Measurements from ENCODE around the gene SLC39A11.

SLC39A11 gene

DNA sequence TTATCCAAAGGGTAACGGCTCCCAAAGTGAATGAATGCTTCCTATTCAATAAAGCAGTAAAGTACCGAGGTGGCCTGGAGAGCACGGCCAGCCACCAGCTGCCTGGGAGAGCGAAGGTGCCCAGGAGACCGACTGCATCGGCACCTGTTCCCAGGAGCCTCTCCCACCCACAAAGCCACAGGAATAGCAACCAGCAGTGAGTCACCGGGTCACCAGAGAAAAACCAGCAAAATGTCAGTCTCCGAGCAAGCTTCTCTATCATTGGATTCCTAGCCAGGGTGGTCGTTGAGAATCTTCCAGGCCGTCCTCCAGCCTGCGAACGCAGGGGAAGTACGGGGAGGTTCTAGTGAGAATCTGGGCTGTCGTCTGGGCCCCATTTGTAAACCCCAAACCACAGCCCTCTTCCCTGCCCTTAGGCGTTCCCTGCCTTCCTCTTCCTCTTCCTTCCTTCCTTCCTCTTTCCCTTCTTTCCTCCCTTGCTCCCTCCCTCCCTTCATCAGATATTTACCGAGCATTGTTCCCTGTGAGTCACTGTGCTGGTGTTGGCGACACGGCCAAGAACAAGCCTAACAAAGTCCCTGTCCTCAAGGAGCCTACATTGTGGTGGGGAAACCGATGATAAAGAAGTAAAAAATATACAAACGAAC, 114.6 kb downstream of the SLC39A11 start:
- DNase-seq (ENCODE audit: low read depth, low spot score) = peak; percentile 76

DNA sequence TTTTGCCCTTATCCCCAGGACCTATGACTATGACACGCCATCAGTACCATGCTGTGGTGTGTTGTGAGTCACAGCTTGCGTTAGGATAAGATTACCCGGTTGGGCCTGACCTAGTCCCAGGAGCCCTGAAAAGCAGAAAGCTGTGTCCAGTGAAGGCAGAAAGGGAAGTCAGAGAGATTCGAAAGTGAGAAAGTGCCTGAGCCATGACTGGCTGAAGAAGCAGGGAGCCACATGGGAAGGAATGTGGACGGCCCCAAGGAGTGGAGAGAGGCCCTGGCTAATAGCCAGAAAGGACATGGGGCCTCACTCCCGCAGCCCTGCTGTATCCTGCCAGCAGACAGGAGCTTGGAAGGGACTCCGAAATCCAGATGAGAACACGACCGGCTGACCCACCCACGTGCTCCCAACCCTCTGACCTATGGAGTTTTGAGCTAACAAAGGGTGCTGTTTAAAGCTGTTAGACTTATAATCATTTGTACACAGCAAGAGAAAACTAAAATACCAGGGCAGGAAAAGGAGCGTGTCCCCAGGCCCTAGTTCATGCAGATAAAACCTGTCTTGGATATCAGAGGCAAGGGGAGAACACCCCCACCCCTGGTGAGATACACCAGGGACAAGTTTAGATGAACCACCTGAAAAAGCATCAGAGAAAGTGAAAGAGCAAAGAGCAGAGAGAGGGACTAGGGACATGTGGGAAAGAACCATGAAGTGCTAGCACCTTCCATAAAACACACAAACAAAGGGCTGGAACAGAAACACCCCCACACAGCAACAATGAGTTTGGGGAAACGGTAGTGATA, 115.3 kb downstream of the SLC39A11 start:
- peak; percentile 83 for DNase-seq (ENCODE audit: low read depth, low spot score)

DNA sequence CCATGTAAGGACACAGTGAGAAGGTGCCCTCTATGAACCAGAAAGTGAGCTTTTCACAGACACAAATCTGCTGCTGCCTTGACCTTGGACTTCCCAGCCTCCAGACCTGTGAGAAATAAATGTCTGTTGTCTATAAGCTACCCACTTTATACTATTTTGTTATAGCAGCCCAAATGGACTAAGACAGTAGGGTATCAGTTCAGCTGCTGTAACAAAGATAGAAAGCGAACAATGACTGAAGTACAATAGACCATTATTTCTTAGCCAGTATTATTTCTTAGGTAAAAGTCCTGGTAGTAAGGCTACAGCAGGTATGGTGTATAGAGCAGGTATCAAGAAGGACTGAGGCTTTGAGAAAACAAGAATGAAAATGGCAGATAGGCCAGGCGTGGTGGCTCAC, 117.0 kb downstream of the SLC39A11 start:
- DNase-seq (ENCODE audit: low read depth, low spot score) = no peak

DNA sequence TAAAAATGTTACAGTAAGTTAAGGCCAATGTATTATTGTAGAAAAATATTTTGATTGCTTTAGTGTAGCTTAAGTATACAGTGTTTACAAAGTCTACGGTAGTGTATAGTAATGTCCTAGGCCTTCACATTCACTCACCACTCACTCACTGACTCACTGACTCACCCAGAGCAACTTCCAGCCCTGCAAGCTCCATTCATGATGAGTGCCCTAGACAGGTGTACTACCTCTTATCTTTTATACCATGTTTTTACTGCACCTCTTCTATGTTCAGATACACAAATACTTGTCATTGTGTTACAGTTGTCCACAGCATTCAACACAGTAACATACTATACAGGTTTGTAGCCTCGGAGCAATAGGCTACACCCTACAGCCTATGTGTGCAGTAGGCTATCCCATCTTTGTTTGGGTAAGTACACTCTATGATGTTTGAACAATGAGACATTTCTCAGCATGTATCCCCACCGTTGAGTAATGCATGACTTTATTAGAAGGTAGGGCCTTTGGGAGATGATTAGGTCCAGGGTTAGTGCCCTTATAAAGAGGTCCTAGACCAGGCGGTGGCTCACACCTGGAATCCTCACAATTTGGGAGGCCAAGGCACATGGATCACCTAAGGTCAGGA, 117.8 kb downstream of the SLC39A11 start:
- no peak for DNase-seq (ENCODE audit: low read depth, low spot score)

DNA sequence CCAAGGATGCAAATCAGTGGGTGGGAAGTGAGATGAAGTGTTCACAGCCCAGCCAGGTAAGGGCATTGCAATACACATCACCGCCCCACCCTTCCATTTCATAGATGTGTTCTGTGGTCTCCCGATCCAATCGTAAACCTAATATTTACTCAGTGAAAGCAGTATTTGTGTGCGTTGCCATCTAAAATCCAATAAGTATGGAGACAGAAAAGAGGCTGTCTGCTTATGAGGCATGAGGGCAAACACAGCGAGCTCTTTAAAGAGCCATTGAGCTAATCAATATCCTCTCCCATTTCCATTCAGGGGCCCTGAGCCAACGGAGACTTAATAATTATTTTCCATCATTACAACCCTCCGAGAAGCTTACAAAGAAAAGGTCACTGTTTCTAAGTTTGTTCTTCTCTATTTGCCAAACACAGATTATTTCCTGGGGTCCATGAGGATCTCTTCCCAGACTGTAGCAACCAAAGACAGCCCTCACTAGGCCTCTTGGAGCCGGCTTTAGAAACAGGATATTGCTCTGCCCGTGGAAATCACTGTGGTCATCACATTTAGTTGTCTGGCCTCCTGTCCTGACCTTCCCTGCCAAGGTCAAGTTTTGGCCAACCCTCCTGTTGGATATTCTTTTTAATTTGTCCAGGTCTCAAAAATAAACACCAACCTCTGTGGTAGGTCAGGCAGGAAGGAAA, 120.1 kb downstream of the SLC39A11 start:
- DNase-seq (ENCODE audit: low read depth, low spot score) = no peak

DNA sequence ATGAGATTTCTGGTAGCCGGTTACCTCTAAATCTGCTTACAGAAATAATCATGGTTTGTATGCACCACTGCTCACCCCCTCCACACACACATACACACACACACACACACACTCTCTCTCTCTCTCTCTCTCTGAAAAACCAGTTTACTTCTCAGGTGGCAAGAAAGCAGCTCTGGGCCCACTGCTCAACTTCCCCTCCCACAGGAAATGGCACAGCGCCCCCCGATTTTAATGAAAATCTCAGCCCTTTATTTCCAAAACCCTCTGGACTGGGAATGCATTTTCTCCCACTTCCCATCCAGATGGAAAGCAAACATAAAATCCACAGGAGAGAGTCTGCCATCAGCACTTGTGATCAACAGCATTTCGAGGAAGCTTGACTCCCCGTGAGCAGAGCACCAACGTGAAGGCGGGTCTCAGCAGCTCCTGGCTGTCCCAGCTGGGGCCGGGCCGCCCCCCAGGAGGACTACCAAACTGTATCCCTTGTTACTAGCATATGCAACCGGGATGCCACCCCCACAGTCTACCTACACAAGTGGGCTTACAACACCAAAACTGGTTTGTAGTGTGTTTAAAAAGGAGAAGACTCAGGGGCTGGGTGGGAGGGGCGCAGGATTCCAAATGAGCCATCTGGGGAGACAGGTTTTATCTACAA, 121.1 kb downstream of the SLC39A11 start:
- DNase-seq (ENCODE audit: low read depth, low spot score) = no peak

DNA sequence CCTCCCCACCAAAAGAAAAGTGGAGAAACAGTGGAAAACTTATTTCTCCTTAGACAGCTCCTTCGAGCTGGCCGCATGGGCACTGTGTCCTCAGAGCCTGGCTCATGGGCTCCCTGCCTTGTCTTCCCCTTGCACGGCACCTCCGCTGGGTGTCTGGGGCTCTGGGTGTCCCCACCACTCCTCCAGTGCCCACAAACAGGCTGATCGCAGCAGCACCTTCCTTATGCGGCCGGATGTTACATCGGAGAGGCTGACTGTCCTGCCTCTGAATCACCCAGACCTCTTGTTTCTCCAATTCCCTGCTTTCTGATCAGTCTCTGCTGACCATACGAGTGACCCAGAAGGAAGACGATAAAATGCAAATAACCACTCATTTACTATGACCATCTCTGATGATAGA, 121.7 kb downstream of the SLC39A11 start:
- no peak for DNase-seq (ENCODE audit: low read depth, low spot score)

DNA sequence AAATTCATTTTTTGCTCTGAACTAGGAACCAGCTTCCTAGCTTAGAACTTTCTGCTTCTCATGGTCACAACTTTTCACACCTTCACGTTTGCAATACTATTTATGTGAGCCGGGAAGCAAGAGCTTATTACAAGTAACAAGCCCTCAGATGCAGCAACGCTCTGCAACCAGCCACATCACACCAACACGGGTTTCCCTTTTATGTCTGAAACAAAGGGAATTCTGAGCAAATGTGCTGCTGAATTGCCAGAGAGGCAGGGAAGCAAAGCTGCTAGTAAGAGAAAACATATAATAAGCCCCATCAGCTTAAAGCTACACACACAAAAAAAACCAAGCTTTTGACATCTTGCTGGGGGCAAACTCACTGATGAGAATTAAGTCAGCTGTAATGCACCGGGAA, 122.2 kb downstream of the SLC39A11 start:
- peak; percentile 11 for DNase-seq (ENCODE audit: low read depth, low spot score)

DNA sequence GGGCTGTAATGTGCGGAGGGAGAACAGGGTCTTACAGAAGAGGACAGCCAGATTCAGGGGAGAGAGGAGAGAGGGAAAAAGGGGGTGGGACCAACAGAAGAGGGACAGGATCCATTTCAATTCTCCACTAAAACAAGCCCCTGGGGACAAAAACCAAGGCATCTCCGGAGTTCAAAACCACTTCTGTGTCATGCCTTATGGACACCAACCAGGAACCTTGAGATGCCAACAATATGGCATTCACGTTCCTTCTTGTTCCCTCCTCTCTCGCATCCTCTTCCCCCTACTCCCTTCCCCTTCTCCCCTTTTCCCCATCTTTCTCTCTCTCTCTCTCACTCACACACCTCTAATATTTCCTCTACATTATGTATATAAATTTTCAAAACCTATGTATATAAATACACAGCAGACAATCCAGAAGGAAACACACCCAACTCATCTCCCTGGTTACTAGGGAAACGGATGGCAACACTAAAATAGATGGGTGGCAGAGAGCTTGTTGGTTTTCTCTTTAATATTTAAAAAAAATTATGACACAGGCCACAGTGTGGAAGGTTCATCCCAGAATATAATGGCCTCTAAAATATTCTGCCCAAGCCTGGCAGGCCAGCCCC, 123.1 kb downstream of the SLC39A11 start:
- DNase-seq (ENCODE audit: low read depth, low spot score) = no peak

DNA sequence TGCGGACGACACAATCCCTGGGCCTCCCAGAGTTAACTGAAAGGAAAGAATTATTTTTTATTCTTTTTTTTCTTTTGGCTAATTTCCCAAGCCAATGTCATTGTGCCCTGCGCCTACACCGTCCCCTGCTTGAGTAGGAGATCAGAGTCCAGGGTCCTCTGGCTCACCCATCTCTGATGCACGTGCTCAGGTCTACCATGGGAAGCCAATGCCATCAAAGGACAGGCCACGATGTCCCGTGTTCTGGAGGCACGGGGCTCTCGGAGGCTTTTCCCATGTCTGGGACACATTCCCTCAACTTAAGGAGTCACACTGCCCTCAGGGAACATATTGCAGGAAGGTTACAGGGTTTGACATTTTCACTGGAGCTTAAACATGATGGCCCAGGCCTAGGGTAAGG, 123.7 kb downstream of the SLC39A11 start:
- DNase-seq (ENCODE audit: low read depth, low spot score) = no peak

DNA sequence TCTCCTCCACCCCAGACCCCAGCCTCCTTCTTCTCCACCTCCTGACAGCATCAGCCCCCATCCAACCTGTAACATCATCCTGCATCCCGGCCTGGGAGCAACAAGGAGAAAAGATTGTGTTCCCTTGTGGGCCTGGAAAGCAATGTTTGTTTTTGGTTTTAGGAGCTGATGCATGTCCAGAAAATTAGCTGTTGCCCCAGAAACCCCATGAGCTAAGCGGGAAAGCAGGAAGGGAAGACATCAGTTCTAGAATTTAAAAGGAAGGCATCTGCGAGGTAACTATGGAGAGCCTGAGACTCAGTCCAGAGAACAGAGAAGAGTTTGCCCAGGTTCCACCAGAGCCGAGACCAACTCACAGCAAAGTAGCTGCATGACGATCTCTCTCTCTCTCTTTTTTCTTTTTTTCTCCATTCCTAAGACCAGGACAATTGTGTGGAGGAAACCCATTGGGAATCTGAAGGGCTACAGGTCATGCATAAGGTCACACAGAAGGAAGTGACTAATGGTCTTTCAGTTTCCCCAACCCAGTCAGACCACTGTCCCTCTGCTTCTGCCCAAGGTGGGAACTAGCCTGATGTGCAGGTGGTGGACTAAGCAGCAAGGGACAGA, 124.4 kb downstream of the SLC39A11 start:
- no peak for DNase-seq (ENCODE audit: low read depth, low spot score)

DNA sequence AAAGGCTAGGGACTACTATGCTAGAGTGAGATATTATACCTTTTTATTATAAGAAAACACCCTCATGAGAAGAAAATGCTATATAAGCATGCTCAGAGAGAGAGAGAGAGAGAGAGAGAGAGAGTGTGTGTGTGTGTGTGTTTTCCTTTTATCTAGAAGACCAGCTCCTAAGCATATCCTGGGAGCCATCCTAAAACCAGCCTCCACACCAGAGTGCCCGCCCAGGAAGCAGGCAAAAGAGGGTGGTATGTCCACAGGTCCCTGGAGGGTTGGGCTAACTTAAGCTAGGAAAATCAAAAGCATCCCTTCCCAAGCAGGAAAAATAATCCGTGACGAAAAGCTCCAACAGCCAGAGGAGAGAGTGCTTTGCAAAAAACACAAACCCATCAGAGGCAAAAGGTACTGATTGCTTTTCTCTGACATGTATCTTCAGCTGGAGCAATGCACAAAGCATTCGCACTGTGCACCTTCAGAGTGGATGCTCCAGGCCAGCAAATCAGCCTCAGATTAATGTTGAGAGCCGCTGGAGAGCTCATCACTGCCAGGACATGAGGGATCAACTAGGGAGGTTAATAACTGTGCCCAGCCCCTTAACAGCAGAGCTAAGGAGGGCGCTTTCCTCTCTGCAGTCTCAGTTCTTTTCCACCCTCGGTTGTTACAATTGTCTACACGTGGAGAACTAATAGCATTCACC, 125.1 kb downstream of the SLC39A11 start:
- no peak for DNase-seq (ENCODE audit: low read depth, low spot score)

DNA sequence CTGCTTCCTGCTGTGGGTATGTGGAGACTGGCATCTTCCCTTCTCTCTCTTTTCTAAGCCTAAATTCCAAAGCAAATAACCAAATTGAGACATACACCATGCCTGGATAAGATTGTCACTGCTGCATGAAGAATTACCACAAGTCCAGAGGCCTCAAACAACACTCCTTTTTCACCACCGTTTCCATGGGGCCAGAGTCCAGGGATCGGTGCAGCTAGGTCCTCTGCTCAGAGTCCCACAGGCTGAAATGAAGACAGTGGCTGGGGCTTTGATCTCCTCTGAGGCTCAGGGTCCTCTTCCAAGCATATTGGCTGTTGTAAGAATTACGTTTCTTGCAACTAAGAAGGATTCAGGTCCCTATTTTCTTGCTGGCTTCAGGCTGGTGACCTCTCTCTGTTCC, 130.4 kb downstream of the SLC39A11 start:
- no peak for DNase-seq (ENCODE audit: low read depth, low spot score)

DNA sequence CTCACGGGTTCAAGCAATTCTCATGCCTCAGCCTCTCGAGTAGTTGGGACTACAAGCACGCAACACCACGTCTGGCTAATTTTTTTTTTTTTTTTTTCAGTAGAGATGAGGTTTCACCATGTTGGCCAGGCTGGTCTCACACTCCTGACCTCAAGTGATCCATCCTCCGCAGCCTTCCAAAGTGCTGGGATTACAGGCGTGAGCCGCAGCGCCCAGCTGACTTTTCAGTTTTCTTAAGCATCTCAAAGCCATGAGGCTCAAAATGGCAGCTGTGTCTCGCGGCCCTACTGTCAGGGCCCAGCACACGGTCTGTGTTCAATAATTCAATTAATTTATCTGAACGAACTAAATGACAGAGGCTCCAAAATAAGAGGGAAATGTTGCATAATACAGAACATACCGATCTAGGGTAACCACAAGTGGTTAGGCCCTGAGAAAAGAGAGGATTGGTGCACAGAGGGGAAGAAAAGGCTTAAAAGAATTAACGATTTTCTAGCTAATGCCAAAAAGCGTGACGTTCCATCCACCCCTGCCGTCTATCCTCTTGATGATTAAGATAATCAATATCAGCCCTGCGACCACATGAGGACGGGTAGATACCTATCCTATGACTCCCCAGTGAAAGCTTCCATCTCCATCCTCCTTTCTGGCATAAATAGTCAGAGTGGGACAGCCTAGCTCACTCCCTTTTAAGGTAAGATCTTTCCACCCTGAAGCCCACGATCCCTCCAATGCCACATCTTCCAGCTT, 136.9 kb downstream of the SLC39A11 start:
- no peak for DNase-seq (ENCODE audit: low read depth, low spot score)

DNA sequence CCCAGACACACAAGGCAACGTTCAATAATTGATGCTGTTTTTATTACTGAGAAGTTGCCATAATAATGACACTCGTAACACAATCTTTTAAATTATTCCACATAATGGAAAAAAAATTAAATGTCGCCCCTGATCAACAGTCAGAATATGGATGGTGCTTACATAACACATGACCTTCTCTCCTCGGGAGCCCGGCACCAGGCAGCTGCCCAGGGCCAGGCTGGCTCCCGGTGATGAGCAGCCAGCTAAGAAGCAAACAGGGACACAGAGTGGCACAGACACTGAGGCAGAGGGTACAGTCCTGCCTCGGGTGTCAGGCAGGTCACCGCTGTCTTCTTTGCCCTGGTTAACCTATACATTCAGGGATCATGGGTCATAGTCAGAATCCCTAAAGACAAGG, 137.9 kb downstream of the SLC39A11 start:
- no peak for DNase-seq (ENCODE audit: low read depth, low spot score)

DNA sequence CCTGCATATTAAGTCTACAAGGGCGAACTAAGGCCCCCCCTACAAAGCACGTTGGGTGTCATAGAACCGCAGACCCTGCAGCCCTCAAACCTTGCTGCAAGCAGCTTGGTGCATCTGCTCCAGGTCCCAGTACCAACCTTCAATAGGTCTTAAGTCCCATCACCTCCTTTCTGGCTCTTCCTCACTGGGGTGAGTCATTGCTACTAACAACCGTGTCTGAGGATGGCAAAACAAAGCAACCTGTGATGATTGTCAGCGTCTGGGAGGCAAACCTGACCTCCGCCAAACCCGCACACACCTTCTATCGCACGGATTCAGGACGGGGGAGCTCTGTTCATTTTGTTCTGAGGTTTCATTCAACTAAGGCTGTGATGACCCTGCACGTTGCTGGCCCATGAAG, 138.9 kb downstream of the SLC39A11 start:
- no peak for DNase-seq (ENCODE audit: low read depth, low spot score)

DNA sequence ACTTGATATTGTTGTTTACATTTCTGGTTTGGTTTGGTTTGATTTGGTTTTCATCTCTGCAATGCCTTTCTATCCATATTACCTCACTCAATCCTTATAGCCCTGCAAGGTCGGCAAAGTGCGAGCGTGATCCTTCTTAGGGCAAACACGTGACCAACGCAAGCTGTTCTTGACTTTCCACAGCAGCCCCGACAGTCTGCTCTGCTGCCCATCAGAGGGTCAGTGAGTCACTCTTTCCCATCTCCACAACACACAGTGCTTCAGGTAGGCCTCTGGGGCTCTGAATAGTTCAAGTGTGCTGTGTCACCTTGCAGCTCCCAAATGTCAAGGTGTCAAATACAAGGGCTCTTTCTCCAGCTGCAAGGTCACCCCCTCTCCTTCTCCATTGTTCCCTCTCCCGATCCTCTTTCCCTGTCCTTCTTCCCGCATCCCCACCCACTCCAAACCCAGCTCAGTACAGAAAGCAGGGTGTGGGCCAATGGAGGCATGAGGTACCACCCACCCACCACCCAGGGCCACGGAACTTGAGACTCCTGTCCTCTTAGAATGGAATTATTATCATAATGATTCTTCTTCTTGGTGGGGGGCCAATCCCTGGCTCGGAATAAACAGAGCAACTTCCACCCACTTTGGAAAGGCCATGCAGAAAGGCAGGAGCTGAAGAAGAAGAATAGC, 139.7 kb downstream of the SLC39A11 start:
- DNase-seq (ENCODE audit: low read depth, low spot score) = no peak

DNA sequence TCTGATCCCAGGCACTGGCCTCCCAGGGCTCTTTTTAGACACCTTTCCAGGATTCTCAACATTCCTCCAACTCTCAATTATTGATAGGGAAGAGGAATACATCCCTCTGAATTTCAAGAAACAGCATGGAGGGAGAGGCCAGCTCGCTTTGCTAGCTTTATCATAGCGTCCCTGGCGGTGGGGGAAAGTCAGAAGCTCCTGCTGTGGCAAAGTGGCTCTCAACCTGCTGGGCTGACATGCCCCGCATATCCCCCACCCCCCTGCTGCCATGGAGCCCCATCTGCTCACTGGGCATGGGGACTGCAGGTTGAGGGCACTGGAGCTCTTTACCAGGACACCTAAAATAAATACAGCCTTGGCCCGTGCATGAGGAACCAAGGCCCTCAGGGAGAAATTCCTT, 140.3 kb downstream of the SLC39A11 start:
- DNase-seq (ENCODE audit: low read depth, low spot score) = no peak

Measured in astrocyte of the hippocampus (primary cell).